Measurements from ENCODE around the gene GET3.
"Not testable (repeated sequence)": the region's sequence is repeated elsewhere in the genome, so short reads cannot be mapped to it uniquely, and the experiment has no call there.

GRCh38 chr19:12713304-12713703 lies 24.0 kb upstream of the GET3 start:
- not testable (repeated sequence) for TF ChIP-seq CTCF (IDR thresholded peaks at IDR 0.05; ENCODE audit: extremely low read depth in 1 of 2, insufficient read depth in 1 of 2, low read depth in 1 of 2, low read length in 2 of 2); POLR2AphosphoS5 (IDR thresholded peaks at IDR 0.05; ENCODE audit: insufficient read depth, low read depth, low read length); EZH2 (IDR thresholded peaks at IDR 0.05; ENCODE audit: borderline replicate concordance, low read depth, low read length, severe bottlenecking); MAX (IDR thresholded peaks at IDR 0.05; ENCODE audit: insufficient read depth, insufficient read length); POLR2A (IDR thresholded peaks at IDR 0.05; ENCODE audit: low read depth, low read length); FOS (IDR thresholded peaks at IDR 0.05; ENCODE audit: borderline replicate concordance, insufficient read depth, low read length); MYC (IDR thresholded peaks at IDR 0.05; ENCODE audit: low read depth, low read length)

Data from endothelial cell of umbilical vein (primary cell).